ENCODE data around the gene COL5A1. TPM values are rescaled to one million over a fixed set of nuclear protein-coding genes. Genes with fewer than 3 reads are reported as not detected.

Gene COL5A1
- total RNA-seq, 4 donors from 2014 or later: 14.0 to 23.9 (median 19.2) TPM

DNA sequence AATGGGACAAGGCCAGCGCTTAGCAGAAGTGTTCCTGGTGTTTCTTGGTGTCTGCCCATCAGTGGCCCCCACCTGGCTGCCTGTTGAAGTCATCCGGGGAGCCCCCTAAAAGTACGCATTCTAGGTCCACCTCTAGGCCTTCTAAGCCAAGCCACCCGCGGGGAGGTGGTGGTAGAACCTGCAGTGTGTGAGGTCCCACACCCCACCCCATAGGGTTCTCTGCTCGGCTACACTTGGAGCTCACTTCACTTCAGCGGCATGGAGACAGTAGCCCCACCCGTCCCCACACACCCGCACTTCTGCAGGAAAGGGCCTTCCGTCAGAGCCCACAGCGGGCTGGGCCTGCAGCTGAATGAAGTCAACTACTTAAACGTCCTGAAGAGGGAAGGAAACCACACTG lies 209.4 kb downstream of the COL5A1 start:
- TF ChIP-seq CTCF (IDR thresholded peaks at IDR 0.05; ENCODE audit: low read depth): no peak

GRCh38 chr9:134852906-134853654 lies 211.5 kb downstream of the COL5A1 start:
- TF ChIP-seq CTCF (IDR thresholded peaks at IDR 0.05; ENCODE audit: low read depth): no peak

- TF ChIP-seq CTCF (IDR thresholded peaks at IDR 0.05; ENCODE audit: low read depth): no peak
Measured at GRCh38 chr9:134853893-134854292, 212.3 kb downstream of the COL5A1 start.

GRCh38 chr9:134854541-134854981 lies 213.0 kb downstream of the COL5A1 start:
- TF ChIP-seq CTCF (IDR thresholded peaks at IDR 0.05; ENCODE audit: low read depth): no peak

DNA sequence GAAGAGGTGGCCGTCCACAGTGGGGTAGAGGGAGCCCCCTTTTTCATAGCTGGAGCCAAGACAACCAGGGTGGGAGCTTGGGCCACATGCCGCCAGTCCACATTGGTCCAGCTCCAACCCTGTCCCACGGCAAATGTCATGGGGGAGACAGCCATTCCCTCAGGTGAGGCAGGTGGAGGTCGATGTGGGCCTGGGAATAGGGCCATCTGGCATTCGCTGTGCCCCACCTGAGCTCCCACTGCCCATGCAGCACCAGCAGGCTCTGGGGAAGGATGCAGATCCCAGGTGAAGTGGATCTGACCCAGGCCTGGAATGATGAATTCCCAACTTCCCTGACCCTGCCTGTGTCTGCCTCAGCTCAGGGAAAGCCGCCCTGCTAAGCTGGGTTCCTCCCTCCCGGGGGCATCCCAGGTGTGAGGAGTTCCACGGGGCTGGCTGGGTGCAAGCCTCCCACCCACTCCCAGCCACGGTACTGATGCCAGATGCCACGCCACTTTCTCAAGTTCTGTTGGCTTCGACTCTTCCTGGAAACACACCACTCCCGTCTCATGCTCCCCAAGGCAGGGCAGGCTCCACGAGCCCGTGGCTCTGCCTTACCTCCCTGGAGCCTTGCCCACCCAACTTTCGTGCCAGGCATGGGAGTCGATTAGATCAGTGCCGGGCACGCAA lies 213.8 kb downstream of the COL5A1 start:
- TF ChIP-seq CTCF (IDR thresholded peaks at IDR 0.05; ENCODE audit: low read depth): no peak

DNA sequence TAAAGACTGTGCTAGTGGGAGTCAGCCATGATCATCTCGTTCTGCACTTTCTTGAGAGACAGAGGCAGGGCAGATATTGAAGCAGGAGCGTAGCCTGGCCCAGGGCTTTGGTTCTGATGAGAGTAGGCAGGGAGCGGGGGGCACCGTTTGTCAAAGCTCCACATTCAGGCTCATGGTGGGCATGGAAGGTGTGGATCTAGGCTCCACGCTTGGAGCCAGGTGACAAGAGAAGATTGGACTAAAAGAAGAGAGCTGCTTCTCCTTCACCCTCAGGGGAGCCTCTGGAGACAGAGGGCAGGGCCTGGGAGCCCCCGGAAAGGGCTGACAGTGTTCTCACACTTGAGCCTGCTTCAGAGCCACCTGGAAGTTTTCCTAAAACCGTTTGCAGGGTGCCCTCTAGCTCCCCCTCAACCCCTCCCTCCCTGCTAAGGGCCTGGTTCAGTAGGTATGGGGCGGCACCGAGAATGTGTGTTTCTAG lies 214.3 kb downstream of the COL5A1 start:
- no peak for TF ChIP-seq CTCF (IDR thresholded peaks at IDR 0.05; ENCODE audit: low read depth)

DNA sequence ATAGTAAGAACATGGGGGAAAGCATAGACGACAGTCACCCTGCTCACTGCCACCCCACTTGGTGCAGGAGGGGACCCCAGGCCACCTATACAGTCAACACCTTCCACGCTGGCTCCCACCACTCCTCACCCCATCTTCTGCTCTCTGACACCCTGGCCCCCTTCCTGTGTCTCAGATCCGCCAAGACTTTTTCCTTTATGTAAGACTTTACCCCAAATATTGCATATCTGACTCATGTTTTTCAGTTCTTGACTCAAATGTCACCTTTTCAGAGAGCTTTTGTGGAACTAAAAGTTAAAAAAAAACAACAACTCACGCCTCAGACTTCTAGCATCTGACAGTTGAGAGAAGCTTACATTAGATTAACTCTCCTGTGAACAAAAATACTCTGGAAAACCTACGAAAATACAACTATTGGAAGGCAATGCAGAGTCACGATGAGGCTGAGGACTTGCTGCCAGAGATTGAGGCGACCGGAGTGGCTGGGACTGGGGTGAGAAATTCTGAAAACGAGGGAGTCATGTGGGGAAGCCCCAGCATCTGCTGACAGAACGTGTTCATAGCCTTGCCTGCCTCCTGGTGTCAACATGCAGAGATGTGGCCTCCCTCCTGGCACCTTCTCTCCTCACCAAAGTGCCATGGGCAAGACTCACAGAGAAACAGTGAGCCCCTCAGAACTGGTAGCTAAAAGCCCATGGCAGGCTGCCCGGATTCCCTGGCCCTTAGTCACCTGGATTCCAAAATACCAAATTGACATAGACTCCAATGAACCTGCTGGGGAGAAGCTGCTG lies 216.6 kb downstream of the COL5A1 start:
- TF ChIP-seq CTCF (IDR thresholded peaks at IDR 0.05; ENCODE audit: low read depth): no peak

Measured in subcutaneous adipose tissue (tissue), 4 donors.